Activated CD4-positive, CD25-positive, alpha-beta regulatory T cell (primary cell): Measurements from ENCODE around the gene TRNP1.

Source experiments
- DNase-seq, 4 experiments: peaks; one replicate each; lab custom pipeline; 2025; lab: John Stamatoyannopoulos, UW

TRNP1 gene

DNA sequence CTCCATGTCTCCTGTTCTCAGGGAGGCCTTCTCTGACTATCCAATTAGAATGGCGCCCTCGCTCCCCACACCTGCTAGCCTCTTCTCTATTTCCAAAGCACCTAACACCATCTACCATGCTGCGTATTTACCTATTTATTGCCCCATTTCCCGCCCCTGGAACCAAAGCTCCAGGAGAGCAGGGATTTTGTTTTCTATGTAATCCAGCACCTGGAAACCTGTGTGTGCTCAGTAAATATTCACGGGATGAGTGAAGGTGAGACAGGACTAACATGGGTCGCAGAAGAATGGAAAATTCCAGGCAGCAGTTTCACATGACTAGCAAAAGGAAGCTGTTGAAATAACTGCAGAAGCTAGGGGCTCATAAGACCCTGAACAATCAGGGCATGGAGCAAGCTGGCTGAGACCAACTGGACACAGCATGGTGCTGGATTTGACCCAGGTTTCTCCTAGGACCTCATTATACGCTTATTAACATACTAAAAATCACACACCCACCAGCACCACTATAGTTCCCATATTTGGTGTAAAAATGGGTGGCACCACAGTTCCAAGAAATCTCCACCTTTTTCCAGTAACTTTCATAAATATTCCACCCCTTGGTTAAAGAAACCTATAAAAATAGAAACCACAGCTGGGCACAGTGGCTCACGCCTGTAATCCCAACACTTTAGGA, 34.2 kb downstream of the TRNP1 start:
- DNase-seq = no peak

DNA sequence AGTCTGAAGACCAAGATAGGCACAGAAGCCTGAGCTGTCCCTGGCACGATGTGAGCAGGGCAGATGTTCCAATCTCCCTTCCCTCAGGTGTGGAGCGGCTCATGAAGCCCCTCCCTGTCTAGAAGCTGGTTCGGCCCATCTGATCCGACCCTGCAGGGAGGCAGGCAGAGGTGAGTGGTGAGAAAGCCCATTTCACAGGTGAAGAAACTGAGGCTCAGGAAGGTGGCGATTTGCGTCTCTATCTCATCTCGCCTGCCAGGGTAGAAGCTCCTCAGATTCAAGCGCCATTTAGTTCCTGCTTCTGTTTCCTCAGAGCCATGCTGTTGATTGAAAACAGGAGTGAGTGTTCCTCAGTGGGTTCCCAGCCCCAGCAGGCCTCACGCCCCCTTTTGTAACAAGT, 36.0 kb downstream of the TRNP1 start:
- DNase-seq = no peak

DNA sequence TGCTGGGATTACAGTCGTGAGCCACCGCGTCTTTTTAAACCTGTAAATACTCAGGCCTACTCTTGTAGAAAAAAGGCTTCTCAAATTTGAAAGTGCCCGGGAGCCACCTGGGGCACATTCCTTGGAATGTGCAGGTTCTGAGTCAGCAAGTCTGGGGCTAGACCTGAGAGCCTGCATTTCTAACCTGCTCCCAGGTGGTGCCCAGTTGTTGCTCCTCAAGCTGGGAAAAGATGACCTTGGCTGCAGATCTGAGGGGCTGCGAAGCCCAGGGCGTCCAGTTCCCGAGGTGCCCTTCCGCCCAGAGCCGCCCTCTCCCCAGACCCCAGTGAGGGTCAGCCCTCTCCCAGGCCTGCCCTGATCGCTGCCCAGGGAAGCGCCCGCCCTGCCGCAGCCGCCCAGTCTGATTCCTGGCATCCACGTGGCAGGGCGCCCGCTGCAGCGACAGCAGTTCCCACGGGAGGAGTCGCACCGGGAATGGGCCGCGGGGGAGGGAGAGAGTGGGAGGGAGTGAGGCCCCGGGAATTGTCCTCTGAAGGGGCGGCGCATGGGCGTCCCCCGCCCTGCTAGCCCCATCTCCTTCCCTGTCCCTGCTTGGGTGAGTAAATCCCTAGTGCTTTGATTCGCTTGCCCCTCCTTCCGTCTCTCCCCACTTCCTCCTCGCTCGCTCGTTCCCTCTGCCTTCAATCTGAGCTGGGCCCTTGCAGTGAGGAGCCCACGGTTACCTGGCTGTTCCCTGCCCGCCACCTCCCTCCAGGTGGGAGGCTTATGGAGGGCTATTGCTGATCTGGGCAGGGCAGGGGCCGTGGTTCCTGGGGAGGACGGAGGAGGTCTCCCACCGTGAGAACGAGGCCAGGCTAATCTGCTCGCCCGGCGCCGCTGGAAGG, 38.0 kb downstream of the TRNP1 start:
- no peak for DNase-seq

DNA sequence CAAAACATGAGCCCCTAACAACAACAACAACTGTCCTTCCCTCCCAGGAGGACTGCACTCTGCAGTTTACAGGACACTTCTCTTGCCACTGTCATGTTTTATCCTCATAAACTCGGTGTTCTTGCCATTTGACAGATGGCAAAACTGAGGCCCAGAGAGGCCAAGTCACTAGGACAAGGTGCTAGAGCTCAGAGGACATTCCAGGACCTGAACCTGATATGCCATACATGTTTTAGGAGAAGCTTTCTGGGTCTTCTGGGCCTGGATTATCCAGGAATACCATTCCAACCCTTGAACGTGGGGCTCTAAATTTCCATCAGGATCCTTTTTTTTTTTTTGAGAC, 38.6 kb downstream of the TRNP1 start:
- DNase-seq = no peak

DNA sequence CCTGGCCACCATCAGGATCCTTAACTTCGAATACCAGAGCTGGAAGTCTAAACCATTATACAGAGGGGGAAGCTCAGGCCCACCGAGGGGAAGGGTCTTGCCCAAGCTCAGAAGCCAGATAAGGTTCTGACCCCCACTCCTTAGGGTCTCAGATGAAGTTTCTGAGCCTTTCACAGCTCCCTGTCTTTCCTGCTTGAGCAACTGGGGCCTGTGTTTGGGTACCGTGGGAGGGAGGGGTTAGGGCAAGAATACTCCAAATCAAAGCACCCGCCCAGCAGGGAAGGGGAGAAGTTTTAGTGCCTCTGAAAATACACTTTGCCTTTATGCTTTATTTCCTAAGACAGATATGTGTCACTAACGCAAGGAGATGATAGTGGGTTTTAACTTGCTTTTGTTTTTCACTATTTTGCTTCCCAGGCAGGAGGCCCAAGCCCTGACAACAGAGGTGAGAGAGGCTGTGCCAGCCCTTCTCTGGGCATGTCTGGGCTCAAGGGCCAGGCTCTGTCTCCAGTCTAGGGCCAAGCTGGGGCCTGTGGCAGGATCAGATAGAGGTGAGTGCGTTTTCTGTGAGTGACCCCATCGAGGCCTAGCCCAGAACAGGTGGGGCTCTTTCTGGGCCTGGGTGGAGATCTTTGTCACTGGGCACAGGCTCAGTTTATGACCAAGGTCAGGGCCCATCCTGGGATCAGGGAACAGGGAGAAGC, 39.7 kb downstream of the TRNP1 start:
- no peak for DNase-seq

DNA sequence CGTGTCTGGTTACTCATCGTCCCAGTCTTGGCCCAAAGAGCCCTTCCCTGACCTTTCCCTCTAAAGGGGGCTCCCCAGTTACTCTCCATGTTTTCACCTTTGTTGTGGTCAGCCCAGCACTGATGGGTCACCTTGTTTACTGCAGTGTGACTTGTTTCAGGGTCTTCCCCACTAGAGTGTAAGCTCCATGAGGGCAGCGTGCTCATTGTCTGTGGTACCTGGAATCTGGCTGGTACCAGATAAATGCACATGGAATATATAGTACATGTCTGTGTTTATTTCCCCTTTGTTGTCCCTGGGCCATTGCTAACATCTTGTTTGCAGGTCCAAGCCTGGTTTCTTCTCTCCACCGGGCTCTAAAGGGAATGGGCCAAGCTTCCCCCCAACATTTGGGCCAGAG, 41.9 kb downstream of the TRNP1 start:
- no peak for DNase-seq

DNA sequence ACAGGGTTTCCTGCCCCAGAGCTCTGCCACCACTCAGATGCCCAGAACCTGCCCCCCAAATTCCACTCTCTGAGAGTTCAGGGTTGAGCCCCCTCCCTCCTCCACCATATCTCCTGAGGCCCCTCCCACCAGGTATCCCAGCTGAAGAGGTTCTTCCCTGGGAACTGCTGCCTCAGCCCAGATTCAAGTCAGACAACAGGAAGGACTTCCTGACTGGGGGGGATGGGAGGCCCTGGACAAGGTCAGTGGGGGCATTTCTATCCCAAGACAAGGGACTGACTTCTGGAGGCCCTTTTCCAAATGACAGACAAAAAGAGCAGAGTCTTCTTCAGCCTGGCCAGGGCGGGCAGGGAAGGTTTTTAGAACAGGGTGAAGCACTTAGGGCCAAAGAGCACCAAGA, 43.2 kb downstream of the TRNP1 start:
- no peak for DNase-seq

DNA sequence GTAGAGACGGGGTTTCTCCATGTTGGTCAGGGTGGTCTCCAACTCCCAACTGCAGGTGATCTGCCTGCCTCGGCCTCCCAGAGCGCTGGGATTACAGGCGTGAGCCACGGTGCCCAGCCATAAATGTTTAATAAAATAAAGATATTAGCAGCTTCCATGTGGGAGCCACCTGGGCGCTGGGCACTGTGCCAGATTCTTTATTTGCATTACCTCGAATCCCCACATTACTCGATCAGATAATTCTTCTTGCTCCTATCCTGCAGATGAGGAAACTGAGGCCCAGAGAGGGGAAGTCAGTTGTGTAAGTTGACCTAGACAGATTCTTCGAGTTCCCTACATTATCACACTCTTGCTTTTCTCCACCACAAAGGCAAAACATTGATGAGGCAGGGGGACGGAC, 44.0 kb downstream of the TRNP1 start:
- DNase-seq = no peak

DNA sequence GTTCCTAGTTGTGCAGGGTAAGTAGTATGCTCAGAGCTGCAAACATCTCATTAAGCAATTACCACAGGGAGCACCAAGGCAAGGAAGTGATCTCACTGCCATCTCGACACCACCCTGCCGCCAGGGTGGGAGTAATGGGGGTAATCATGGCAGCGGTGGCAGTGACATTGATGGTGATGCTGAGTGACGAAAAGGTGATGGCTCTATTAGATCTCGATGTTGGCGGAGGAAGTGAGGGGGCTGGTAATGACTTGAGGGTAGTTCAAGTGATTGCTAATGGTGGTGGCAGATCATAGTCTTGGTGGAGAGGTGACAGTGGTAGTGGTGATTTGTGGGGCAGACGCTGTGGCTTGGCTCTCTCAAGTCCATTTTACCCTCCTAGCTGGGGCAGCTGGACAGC, 44.5 kb downstream of the TRNP1 start:
- no peak for DNase-seq

DNA sequence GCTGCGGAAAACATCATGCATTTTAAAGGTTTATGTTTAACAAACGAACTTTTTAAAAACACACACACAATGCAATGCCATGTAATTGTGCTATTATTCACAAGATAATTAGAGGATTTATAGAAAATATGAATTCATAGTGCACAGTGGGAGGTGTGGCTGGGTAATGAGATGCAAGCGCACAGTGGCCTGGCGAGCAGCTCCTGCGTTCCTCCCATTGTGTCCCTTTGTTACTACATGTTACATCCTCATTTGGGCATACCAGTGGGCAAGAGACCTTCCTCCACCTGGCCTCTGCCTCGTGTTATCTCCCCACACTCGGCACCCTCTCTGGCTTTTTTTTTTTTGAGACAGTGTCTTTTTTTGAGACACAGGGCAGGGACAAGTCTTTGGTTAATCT, 49.2 kb downstream of the TRNP1 start:
- DNase-seq = no peak

DNA sequence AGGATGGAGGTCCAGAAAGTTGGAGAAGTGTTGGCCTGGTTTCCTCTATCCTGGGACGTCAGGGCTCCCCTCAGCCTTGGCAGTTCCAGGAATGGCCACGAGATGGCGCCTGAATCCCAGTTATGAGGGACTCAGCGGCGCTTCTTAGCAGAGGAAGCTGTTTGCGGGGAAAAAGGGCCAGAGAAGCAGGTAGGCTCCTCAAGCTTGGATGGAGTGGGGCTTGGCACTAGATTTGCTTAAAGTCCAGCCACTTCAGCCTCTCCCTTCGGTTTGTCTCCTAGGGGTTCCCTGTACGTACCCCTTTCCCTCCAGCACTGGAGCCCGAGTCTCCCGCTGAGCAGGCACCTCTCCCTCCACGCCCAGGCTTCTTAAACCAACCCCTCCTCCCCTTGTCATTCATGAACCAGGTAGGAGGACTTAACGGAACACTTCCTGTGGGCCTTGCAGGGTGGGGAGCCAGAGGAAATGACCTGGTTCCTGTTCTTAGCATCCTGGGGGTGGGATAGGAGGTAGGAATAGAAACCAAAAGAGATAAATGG, 51.2 kb downstream of the TRNP1 start:
- DNase-seq = peak; percentile 68 to 95 (median 84)

DNA sequence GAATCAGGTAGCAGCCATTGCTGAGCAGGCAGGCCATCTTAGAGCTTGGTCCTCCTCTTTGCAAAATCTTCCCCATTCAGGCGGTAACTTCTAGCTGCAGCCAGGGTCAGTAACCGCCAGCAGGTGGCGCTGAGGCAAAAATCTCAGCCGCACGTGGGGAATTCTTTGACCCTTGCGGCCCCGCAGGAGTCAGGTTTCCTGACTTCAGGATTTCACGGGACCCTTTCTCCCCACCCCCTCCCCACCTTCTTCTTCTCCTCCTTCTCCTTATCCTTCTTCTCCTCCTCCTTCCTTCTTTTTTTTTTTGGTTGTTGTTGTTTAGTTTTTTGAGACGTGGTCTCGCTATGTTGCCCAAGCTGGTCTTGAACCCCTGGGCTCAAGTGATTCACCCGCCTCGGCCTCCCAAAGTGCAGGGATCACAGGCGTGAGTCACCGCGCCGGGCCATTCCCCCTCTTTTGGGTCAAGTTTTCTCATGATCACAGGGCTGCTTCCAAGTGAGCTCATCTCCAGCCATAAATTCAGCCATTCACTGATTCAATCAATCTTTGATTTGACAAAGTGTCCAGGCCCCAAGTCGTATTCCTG, 52.6 kb downstream of the TRNP1 start:
- peak; percentile 16 to 60 (median 36) for DNase-seq

DNA sequence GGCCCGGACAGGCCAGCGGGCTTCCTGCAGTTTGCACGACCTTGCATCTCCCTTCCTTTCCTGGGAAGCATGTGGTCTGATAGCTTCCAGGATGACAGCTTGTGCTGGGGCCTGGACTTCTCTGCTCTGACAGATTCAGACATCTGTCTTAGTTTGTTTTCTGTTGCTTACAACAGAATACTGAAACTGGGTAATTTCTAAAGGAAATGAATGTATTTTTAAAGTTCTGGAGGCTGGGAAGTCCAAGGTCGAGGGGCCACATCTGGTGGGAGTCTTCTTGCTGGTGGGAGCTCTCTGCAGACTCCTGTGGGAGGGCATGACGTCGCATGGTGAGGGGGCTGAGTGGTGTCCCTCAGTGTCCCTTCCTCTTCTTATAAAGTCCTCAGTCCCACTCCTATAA, 54.4 kb downstream of the TRNP1 start:
- no peak for DNase-seq

DNA sequence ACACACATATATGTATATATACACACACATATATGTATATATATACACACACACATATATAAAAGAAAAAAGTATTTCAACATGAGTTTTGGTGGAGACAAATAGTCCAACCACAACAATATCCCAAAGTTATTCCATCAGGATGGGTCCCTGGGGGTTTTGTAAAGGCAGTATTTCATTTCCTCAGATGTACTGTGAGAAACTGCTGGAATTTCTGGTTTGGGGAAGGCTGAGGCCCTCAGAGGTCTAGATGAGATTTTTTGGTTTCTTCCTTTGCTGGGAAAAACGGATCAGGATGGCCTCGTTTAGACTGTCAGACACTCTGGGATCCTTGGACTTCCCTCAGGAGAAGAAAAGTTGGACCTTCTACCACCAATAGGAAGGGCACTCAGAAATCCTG, 55.6 kb downstream of the TRNP1 start:
- DNase-seq = no peak

DNA sequence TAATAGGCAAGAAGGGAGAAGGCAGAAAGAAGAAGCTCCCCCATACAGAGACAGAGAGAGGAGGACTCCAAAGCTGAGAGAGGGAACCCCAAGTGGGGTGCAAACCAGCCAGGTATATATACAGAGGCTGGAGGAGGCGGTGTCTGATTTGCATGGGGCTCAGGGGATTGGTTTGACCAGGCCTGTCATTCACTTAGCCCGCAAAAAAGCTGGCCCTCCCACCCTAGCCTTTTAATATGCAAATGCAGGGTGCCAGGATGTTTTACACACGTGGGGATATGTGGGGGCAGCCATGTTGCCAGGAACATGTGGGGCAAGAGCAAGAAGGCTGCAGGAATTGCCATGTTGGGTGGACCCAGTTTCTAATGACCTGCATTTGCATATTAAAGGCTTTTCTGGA, 56.1 kb downstream of the TRNP1 start:
- DNase-seq = no peak
